Measurements from ENCODE around the gene PRR5. TPM values are rescaled to one million over a fixed set of nuclear protein-coding genes. Genes with fewer than 3 reads are reported as not detected.

The PRR5 gene
- total and polyA plus RNA-seq, 2 of the 13 experiments (the other 11 are each of a cell fraction or from before 2014, with no cell fraction given) = 11.6 to 27.5 TPM

DNA sequence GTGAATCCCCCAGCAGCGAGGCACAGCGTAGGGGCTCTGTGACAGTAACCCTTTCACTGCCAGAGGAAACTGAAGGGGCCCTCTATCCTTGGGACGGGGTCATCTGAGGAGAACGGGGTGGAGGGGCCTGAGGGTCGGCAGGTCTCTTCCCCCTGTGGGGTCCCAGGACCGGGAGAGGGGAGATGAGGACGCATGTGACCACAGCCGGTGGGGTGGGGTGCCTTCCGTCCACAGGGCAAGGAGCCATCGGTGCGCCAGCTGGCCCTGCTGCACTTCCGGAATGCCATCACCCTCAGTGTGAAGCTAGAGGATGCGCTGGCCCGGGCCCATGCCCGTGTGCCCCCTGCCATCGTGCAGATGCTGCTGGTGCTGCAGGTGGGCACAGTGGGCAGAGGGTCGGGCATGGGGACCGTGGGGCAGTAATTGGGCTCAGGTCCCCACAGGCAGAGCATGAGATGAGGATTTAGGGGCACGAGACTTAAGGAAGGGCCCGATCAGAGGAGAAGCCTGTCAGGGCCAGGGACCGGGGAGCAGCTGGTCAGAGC is 30.1 kb downstream of the PRR5 start:
- POLR2A ChIA-PET = no interaction called here
- Histone ChIP-seq H3K79me2 (ENCODE audit: insufficient read depth, low read length) (no peaks in the 10 kb centered on the region), H2AFZ (ENCODE audit: low read length) (no peak overlapping the region), H3K27me3 (ENCODE audit: control insufficient read depth in 1 of 2, insufficient read depth in 2 of 2, low read length in 2 of 2) (no peaks in the 10 kb centered on the region), H3K9me3 (ENCODE audit: low read length) (no peaks in the 10 kb centered on the region), H3K36me3 (replicated peaks in 1 of 2; ENCODE audit: control insufficient read depth in 1 of 2, insufficient read depth in 2 of 2, low read length in 2 of 2) (peaks cover 0 to 6% of the 10 kb centered on the region in 2 experiments; a peak in 3 of 5 replicates), H3K9ac (ENCODE audit: insufficient read depth, low read depth, low read length) (no peak overlapping the region), H4K20me1 (ENCODE audit: insufficient read depth, low read length) (peaks cover 7% of the 10 kb centered on the region; the same call in 1 of the 2 replicates), H3K4me1 (ENCODE audit: insufficient read depth, low read length) (peaks cover 23% of the 10 kb centered on the region), H3K27ac (ENCODE audit: extremely low read length, insufficient read depth, low read length) (no peak overlapping the region), H3K4me2 (ENCODE audit: low read depth, low read length) (no peak overlapping the region), H3K4me3 (replicated peaks in 1 of 3; ENCODE audit: insufficient read depth in 1 of 3, low read depth in 2 of 3, low read length in 3 of 3) (no peak overlapping the region)
- no TSS peak for BruUV-seq (replicated peaks)
- no peak for ATAC-seq
- in situ Hi-C loops (cut with HindIII; ENCODE audit: extremely low pct_ligation_motif_present, low pct_unique_long_range_greater_than_20kb) = no loop called here
- 97% methylated on average over 13 of the region's 21 CpGs for WGBS (ENCODE audit: low lambda C conversion rate)
- no peak for FAIRE-seq
- intact Hi-C loops (cut with micrococcal nuclease; ENCODE audit: unreplicated experiment) = no loop called here
- DNase-seq (ENCODE audit: low spot score) = no peak
- CTCF ChIA-PET (ENCODE audit: low intra/inter-chr PET ratio, low total read pairs) = no interaction called here
- no peak for TF ChIP-seq BRCA1 (CRISPR knock-in tag; IDR thresholded peaks at IDR 0.05)
- peak; percentile 56 for TF ChIP-seq RBM22 (optimal IDR thresholded peaks at IDR 0.05; ENCODE audit: low read length)
- no peak for TF ChIP-seq MAFF (IDR thresholded peaks at IDR 0.05; ENCODE audit: low read depth, low read length)
- no peak for TF ChIP-seq ARHGAP35 (CRISPR knock-in tag; IDR thresholded peaks at IDR 0.05; ENCODE audit: borderline replicate concordance)
- TF ChIP-seq ZNF510 (CRISPR knock-in tag; IDR thresholded peaks at IDR 0.05; ENCODE audit: low read depth) = no peak
- TF ChIP-seq KDM4B (CRISPR knock-in tag; IDR thresholded peaks at IDR 0.05) = no peak
- no peak for TF ChIP-seq ZNF496 (CRISPR knock-in tag; IDR thresholded peaks at IDR 0.05; ENCODE audit: insufficient replicate concordance)
- TF ChIP-seq ZNF784 (CRISPR knock-in tag; IDR thresholded peaks at IDR 0.05; ENCODE audit: borderline replicate concordance) = no peak
- TF ChIP-seq ZNF652 (CRISPR knock-in tag; IDR thresholded peaks at IDR 0.05; ENCODE audit: borderline replicate concordance, low read depth) = peak; percentile 76
- TF ChIP-seq TAF15 (IDR thresholded peaks at IDR 0.05; ENCODE audit: low read depth, low read length, poor library complexity, severe bottlenecking) = no peak
- TF ChIP-seq FOXK2 (IDR thresholded peaks at IDR 0.05) = no peak
- no peak for TF ChIP-seq AGO1 (IDR thresholded peaks at IDR 0.05; ENCODE audit: low read depth, low read length, poor library complexity, severe bottlenecking)
- TF ChIP-seq ZNF772 (CRISPR knock-in tag; IDR thresholded peaks at IDR 0.05) = no peak
- TF ChIP-seq ZSCAN21 (CRISPR knock-in tag; IDR thresholded peaks at IDR 0.05; ENCODE audit: borderline replicate concordance) = no peak
- TF ChIP-seq TP53 (CRISPR knock-in tag; conservative IDR thresholded peaks at IDR 0.05) = no peak
- 0 out of 2 replicates have a peak, but pooled peaks have one; percentile 1 for TF ChIP-seq HES4 (CRISPR knock-in tag; IDR thresholded peaks at IDR 0.05; ENCODE audit: borderline replicate concordance)
- TF ChIP-seq HOXD1 (CRISPR knock-in tag; IDR thresholded peaks at IDR 0.05) = no peak
- no peak for TF ChIP-seq HNRNPUL1 (IDR thresholded peaks at IDR 0.05; ENCODE audit: low read depth, low read length)
- TF ChIP-seq ZBTB49 (CRISPR knock-in tag; IDR thresholded peaks at IDR 0.05; ENCODE audit: borderline replicate concordance) = no peak
- TF ChIP-seq ZNF816 (CRISPR knock-in tag; IDR thresholded peaks at IDR 0.05; ENCODE audit: borderline replicate concordance) = no peak
